ENCODE results near the gene EXOC1L. TPM values are rescaled to one million over a fixed set of nuclear protein-coding genes. Genes with fewer than 3 reads are reported as not detected.
"Not testable (repeated sequence)": the region's sequence is repeated elsewhere in the genome, so short reads cannot be mapped to it uniquely, and the experiment has no call there.

EXOC1L gene
- total RNA-seq, 1 donor from 2014 or later: not detected

GRCh38 chr4:55830716-55831115 lies 11.1 kb downstream of the EXOC1L start:
- no peak for DNase-seq (ENCODE audit: low read depth)
- no peak for TF ChIP-seq CTCF (conservative IDR thresholded peaks at IDR 0.05; ENCODE audit: low read depth, low read length)
- no peak overlapping the region for H3K4me3 ChIP-seq (ENCODE audit: low read depth, low read length)

GRCh38 chr4:55834086-55834795 lies 14.7 kb downstream of the EXOC1L start:
- no peak overlapping the region for H3K4me3 ChIP-seq (ENCODE audit: low read depth, low read length)
- DNase-seq (ENCODE audit: low read depth): no peak
- no peak for TF ChIP-seq CTCF (conservative IDR thresholded peaks at IDR 0.05; ENCODE audit: low read depth, low read length)

GRCh38 chr4:55837903-55838302 lies 18.3 kb downstream of the EXOC1L start:
- no peak overlapping the region for H3K4me3 ChIP-seq (ENCODE audit: low read depth, low read length)
- TF ChIP-seq CTCF (conservative IDR thresholded peaks at IDR 0.05; ENCODE audit: low read depth, low read length): no peak
- DNase-seq (ENCODE audit: low read depth): no peak

GRCh38 chr4:55838356-55838755 lies 18.8 kb downstream of the EXOC1L start:
- no peak overlapping the region for H3K4me3 ChIP-seq (ENCODE audit: low read depth, low read length)
- TF ChIP-seq CTCF (conservative IDR thresholded peaks at IDR 0.05; ENCODE audit: low read depth, low read length): no peak
- no peak for DNase-seq (ENCODE audit: low read depth)

- TF ChIP-seq CTCF (conservative IDR thresholded peaks at IDR 0.05; ENCODE audit: low read depth, low read length): no peak
- no peak for DNase-seq (ENCODE audit: low read depth)
- H3K4me3 ChIP-seq (ENCODE audit: low read depth, low read length): no peak overlapping the region
These were observed 19.4 kb downstream of the EXOC1L start for GRCh38 chr4:55838952-55839351.

- no peak for DNase-seq (ENCODE audit: low read depth)
- TF ChIP-seq CTCF (conservative IDR thresholded peaks at IDR 0.05; ENCODE audit: low read depth, low read length): no peak
- H3K4me3 ChIP-seq (ENCODE audit: low read depth, low read length): no peak overlapping the region
These were observed 21.4 kb downstream of the EXOC1L start for GRCh38 chr4:55840956-55841355.

GRCh38 chr4:55841373-55842239 lies 22.0 kb downstream of the EXOC1L start:
- DNase-seq (ENCODE audit: low read depth); H3K4me3 ChIP-seq (ENCODE audit: low read depth, low read length): not testable (repeated sequence)

GRCh38 chr4:55842312-55842711 lies 22.7 kb downstream of the EXOC1L start:
- not testable (repeated sequence) for H3K4me3 ChIP-seq (ENCODE audit: low read depth, low read length); DNase-seq (ENCODE audit: low read depth)

Measured in epithelial cell of proximal tubule (primary cell).